ENCODE measurements around the gene STK32B. TPM values are rescaled to one million over a fixed set of nuclear protein-coding genes. Genes with fewer than 3 reads are reported as not detected.

Gene STK32B
- total RNA-seq, 2 experiments from 2014 or later: not detected

DNA sequence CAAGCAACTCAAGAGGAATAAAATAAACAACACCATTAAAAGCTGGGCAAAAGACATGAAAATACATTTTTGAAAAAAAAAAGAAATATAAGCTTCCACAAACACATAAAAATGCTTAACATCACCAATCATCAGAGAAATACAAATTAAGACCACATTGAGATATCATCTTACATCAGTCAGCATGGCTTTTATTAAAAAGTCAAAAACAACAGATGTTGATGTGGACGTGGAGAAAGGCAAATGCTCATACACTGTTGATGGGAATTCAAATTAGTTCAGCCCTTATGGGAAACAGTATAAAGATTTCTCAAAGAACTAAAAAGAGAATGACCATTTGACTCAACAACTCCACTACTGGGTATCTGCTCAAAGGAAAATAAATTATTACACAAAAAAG is 59.6 kb downstream of the STK32B start:
- no peak for TF ChIP-seq EZH2phosphoT487 (IDR thresholded peaks at IDR 0.05; ENCODE audit: borderline replicate concordance, low read depth, low read length)
- TF ChIP-seq, protein P1, sequence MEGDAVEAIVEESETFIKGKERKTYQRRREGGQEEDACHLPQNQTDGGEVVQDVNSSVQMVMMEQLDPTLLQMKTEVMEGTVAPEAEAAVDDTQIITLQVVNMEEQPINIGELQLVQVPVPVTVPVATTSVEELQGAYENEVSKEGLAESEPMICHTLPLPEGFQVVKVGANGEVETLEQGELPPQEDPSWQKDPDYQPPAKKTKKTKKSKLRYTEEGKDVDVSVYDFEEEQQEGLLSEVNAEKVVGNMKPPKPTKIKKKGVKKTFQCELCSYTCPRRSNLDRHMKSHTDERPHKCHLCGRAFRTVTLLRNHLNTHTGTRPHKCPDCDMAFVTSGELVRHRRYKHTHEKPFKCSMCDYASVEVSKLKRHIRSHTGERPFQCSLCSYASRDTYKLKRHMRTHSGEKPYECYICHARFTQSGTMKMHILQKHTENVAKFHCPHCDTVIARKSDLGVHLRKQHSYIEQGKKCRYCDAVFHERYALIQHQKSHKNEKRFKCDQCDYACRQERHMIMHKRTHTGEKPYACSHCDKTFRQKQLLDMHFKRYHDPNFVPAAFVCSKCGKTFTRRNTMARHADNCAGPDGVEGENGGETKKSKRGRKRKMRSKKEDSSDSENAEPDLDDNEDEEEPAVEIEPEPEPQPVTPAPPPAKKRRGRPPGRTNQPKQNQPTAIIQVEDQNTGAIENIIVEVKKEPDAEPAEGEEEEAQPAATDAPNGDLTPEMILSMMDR (conservative IDR thresholded peaks at IDR 0.05; ENCODE audit: low read length): no peak
- no peak overlapping the region for H2AFZ ChIP-seq (ENCODE audit: low read length)
- H3K9me2 ChIP-seq (ENCODE audit: insufficient read depth, low read length): 0 out of 2 replicates have a peak, but pooled peaks cover 6% of the 10 kb centered on the region
- no peaks in the 10 kb centered on the region for H4K20me1 ChIP-seq (ENCODE audit: insufficient read depth, low read length)
- no peaks in the 10 kb centered on the region for H3K36me3 ChIP-seq (ENCODE audit: insufficient read depth, low read length)
- H3K4me1 ChIP-seq (ENCODE audit: insufficient read depth, low read length, poor library complexity, severe bottlenecking): no peaks in the 10 kb centered on the region
- H3K4me3 ChIP-seq (ENCODE audit: low read depth, low read length, poor library complexity, severe bottlenecking): no peak overlapping the region
- H3K27ac ChIP-seq (ENCODE audit: low read depth, low read length, poor library complexity, severe bottlenecking): no peak overlapping the region
- CTCF ChIA-PET (ENCODE audit: unreplicated experiment): no interaction called here
- no TSS peak for BruUV-seq (replicated peaks)
- H3K9me3 ChIP-seq (ENCODE audit: low read length): no peaks in the 10 kb centered on the region
- intact Hi-C loops (cut with micrococcal nuclease; ENCODE audit: unreplicated experiment): no loop called here
- DNase-seq (ENCODE audit: low spot score): no peak
- POLR2A ChIA-PET: no interaction called here
- no peaks in the 10 kb centered on the region for H3K79me2 ChIP-seq (ENCODE audit: insufficient read depth, low read depth, low read length)
- H3K4me2 ChIP-seq (ENCODE audit: low read length): no peak overlapping the region

DNA sequence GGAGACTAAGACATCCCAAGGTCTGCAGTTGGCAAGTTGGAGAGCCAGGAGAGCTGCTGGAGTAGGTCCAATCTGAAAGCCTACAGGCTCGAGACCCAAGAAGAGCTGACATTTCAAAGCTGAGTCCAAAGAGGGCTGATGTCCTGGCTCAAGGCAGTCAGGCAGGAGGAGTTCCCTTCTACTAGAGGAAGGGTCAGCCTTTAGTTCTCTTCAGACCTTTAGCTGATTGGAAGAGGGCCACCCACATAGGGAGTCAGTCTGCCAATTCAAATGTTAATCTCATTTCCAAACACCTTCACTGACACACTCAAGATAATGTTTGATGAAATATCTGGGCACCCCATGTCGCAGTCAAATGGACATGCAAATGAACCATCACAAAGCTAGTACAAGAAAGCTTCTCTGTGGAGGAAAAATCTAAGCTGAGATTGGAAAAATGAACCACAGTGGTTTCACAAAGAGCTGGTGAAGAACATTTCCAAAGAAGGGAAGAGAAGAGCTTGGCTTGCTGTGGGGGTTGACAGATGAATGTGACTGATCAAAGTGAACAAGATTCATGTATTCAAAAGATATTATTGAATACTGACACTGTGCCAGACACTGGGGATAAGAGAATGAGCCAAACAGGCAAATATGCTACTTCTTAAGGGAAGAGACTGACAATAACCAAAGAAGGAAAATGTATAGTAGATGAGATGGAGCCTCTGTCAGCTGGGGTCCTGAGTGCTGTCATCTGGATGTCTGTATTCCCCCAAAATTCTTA is 61.2 kb downstream of the STK32B start:
- Histone ChIP-seq H3K36me3 (ENCODE audit: insufficient read depth, low read length) (no peaks in the 10 kb centered on the region), H3K4me1 (ENCODE audit: insufficient read depth, low read length, poor library complexity, severe bottlenecking) (no peaks in the 10 kb centered on the region), H3K27ac (ENCODE audit: low read depth, low read length, poor library complexity, severe bottlenecking) (no peak overlapping the region), H3K9me2 (ENCODE audit: insufficient read depth, low read length) (0 out of 2 replicates have a peak, but pooled peaks cover 6% of the 10 kb centered on the region), H4K20me1 (ENCODE audit: insufficient read depth, low read length) (no peaks in the 10 kb centered on the region), H3K4me3 (ENCODE audit: low read depth, low read length, poor library complexity, severe bottlenecking) (no peak overlapping the region), H2AFZ (ENCODE audit: low read length) (no peak overlapping the region), H3K79me2 (ENCODE audit: insufficient read depth, low read depth, low read length) (no peaks in the 10 kb centered on the region), H3K4me2 (ENCODE audit: low read length) (no peak overlapping the region), H3K9me3 (ENCODE audit: low read length) (no peaks in the 10 kb centered on the region)
- ChIA-PET POLR2A (interaction anchor here (0.5 kb wide), 1 partner anchor 823 kb away, joined by 5 read pairs; no protein-coding TSS in a partner anchor), CTCF (ENCODE audit: unreplicated experiment) (no interaction called here)
- TF ChIP-seq, protein P1 (conservative IDR thresholded peaks at IDR 0.05; ENCODE audit: low read length): no peak
- intact Hi-C loops (cut with micrococcal nuclease; ENCODE audit: unreplicated experiment): no loop called here
- no peak for DNase-seq (ENCODE audit: low spot score)
- BruUV-seq (replicated peaks): no TSS peak

DNA sequence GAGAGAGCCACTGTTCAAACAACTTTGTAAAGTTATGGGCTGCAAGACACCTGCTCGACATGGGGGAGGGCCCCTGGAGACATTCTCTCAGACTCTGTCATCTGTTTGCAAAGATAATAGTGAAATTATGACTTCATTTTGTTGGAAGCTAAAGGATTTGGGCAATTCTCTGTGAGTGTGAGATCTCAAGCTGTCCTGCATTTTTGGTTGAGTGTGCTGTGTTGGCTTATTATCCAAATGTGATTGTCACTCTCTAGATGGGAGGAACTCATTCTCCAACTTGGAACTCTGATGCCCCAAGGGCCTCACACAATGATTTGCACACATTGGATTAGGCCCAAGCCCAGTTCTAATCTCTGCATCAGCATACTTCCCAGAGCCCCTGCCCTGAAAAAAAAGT is 63.7 kb downstream of the STK32B start:
- ChIA-PET POLR2A (no interaction called here), CTCF (ENCODE audit: unreplicated experiment) (interaction anchor here (0.6 kb wide), 1 partner anchor 945 kb away, joined by 3 read pairs; no protein-coding TSS in a partner anchor)
- Histone ChIP-seq H3K4me3 (ENCODE audit: low read depth, low read length, poor library complexity, severe bottlenecking) (no peak overlapping the region), H4K20me1 (ENCODE audit: insufficient read depth, low read length) (no peaks in the 10 kb centered on the region), H3K9me2 (ENCODE audit: insufficient read depth, low read length) (0 out of 2 replicates have a peak, but pooled peaks cover 6% of the 10 kb centered on the region), H3K4me1 (ENCODE audit: insufficient read depth, low read length, poor library complexity, severe bottlenecking) (no peaks in the 10 kb centered on the region), H3K79me2 (ENCODE audit: insufficient read depth, low read depth, low read length) (no peaks in the 10 kb centered on the region), H3K9me3 (ENCODE audit: low read length) (no peaks in the 10 kb centered on the region), H3K4me2 (ENCODE audit: low read length) (no peak overlapping the region), H3K27ac (ENCODE audit: low read depth, low read length, poor library complexity, severe bottlenecking) (no peak overlapping the region), H2AFZ (ENCODE audit: low read length) (no peak overlapping the region), H3K36me3 (ENCODE audit: insufficient read depth, low read length) (no peaks in the 10 kb centered on the region)
- no TSS peak for BruUV-seq (replicated peaks)
- no peak for DNase-seq (ENCODE audit: low spot score)
- TF ChIP-seq, protein P1 (conservative IDR thresholded peaks at IDR 0.05; ENCODE audit: low read length): no peak
- no peak for TF ChIP-seq EZH2phosphoT487 (IDR thresholded peaks at IDR 0.05; ENCODE audit: borderline replicate concordance, low read depth, low read length)
- intact Hi-C loops (cut with micrococcal nuclease; ENCODE audit: unreplicated experiment): no loop called here
